Prostate gland (tissue), 2 donors: Measurements from ENCODE around the gene CFAP300.

ENCODE experiments used
- POLR2A ChIP-seq: fragments of 450-650 bp; IDR thresholded peaks from one replicate; pipeline ENCODE4 v1.6.1; 2016; ENCODE audit warnings: antibody characterized with exemption, mild to moderate bottlenecking
- TF ChIP-seq, protein P1 (sequence below), 4 experiments: fragments of 200-600 bp in 2 of 4; fragments of 450-650 bp in 2 of 4; sonication (generic) in 2 of 4; IDR thresholded peaks; 1 replicate in 3 of 4; 2 replicates in 1 of 4; pipeline ENCODE4 v1.5.1; 2016 to 2019; ENCODE audit warnings: antibody characterized with exemption in 4 of 4, mild to moderate bottlenecking in 2 of 4, moderate library complexity in 2 of 4

DNA sequence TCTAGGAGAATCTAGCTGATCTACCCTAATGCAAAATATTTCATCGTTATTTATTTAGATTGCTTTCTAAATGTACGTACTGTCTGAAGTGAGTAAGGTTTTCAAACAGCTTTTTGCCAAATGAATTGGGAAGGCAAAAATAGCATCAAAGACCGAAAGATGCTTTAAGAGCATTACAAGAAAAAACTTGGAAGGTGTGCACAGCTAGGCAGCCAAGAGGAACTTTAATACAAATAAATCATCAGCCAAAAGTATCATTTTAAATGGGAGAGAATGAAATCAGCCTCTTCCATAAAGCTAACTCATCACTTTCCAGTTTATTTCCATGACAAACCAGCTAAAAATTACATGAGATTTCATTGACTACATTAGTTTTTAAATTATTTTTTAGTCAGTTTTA lies 30.2 kb upstream of the CFAP300 start:
- TF ChIP-seq, protein P1, sequence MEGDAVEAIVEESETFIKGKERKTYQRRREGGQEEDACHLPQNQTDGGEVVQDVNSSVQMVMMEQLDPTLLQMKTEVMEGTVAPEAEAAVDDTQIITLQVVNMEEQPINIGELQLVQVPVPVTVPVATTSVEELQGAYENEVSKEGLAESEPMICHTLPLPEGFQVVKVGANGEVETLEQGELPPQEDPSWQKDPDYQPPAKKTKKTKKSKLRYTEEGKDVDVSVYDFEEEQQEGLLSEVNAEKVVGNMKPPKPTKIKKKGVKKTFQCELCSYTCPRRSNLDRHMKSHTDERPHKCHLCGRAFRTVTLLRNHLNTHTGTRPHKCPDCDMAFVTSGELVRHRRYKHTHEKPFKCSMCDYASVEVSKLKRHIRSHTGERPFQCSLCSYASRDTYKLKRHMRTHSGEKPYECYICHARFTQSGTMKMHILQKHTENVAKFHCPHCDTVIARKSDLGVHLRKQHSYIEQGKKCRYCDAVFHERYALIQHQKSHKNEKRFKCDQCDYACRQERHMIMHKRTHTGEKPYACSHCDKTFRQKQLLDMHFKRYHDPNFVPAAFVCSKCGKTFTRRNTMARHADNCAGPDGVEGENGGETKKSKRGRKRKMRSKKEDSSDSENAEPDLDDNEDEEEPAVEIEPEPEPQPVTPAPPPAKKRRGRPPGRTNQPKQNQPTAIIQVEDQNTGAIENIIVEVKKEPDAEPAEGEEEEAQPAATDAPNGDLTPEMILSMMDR (IDR thresholded peaks at IDR 0.05) = no peak
- TF ChIP-seq POLR2A = no peak
